Karpas-422 (cell line): ENCODE measurements around the gene PCCA. TPM values are rescaled to one million over a fixed set of nuclear protein-coding genes. Genes with fewer than 3 reads are reported as not detected.
A peak's percentile ranks its signal among the peaks of the same experiment; 100 is the strongest.

ENCODE experiments used
- DNase-seq: peaks from one replicate; pipeline ENCODE4 v3.0.0-alpha.2; 2015
- H2AFZ ChIP-seq: fragments of 200-600 bp; sonication (generic); 2 replicates; pipeline ENCODE4 v1.6.1; 2014; ENCODE audit warnings: antibody characterized with exemption, low read length, mixed read lengths
- H3K27ac ChIP-seq: fragments of 200-600 bp; sonication (generic); 2 replicates; pipeline ENCODE4 v1.5.1; 2014; ENCODE audit warnings: mild to moderate bottlenecking, low read length, moderate library complexity
- H3K27me3 ChIP-seq: fragments of 200-600 bp; sonication (generic); 2 replicates; pipeline ENCODE4 v1.6.1; 2014; ENCODE audit warnings: low read length, mixed read lengths
- H3K36me3 ChIP-seq: fragments of 200-600 bp; sonication (generic); 2 replicates; pipeline ENCODE4 v1.6.1; 2014; ENCODE audit warnings: low read length, mixed read lengths; ENCODE audit not compliant: insufficient read depth
- H3K4me1 ChIP-seq: fragments of 200-600 bp; sonication (generic); 2 replicates; pipeline ENCODE4 v1.6.1; 2014; ENCODE audit warnings: mild to moderate bottlenecking, low read length, mixed read lengths
- H3K4me2 ChIP-seq: fragments of 200-600 bp; sonication (generic); 2 replicates; pipeline ENCODE4 v1.6.1; 2014; ENCODE audit warnings: low read length, low read depth, mild to moderate bottlenecking; ENCODE audit not compliant: poor library complexity, severe bottlenecking
- H3K4me3 ChIP-seq: fragments of 200-600 bp; sonication (generic); 2 replicates; pipeline ENCODE4 v1.5.1; 2014; ENCODE audit warnings: mild to moderate bottlenecking, antibody characterized with exemption, low read length, mixed read lengths
- H3K79me2 ChIP-seq: fragments of 200-600 bp; sonication (generic); 2 replicates; pipeline ENCODE4 v1.6.1; 2014; ENCODE audit warnings: mild to moderate bottlenecking, low read length, mixed read lengths
- H3K9ac ChIP-seq: fragments of 200-600 bp; sonication (generic); 2 replicates; pipeline ENCODE4 v1.6.0; 2014; ENCODE audit warnings: low read length
- H3K9me2 ChIP-seq: fragments of 200-600 bp; sonication (generic), shearing (Covaris generic); replicated peaks from 2 replicates; pipeline ENCODE4 v1.6.0; 2014; ENCODE audit warnings: mild to moderate bottlenecking, low read length, moderate library complexity; ENCODE audit not compliant: insufficient read depth
- H3K9me3 ChIP-seq: fragments of 300-700, 200-600 bp; sonication (generic); 2 replicates; pipeline ENCODE4 v1.6.1; 2014; ENCODE audit warnings: low read length, mixed read lengths
- H4K20me1 ChIP-seq: fragments of 200-600 bp; sonication (generic); 2 replicates; pipeline ENCODE4 v1.6.1; 2014; ENCODE audit warnings: mild to moderate bottlenecking, antibody characterized with exemption, low read length, low read depth; ENCODE audit not compliant: insufficient read depth
- total RNA-seq: library from RNA; depleted of rRNA; stranded (reverse); fragments of >200 nt; shearing (Covaris generic); gene quantifications from 2 replicates; pipeline ENCODE4 v1.2.3, GENCODE V29; 2014; ENCODE audit warnings: low replicate concordance

PCCA gene
- total RNA-seq, 1 experiment from 2014 or later: 7.0 TPM

- H3K27me3 ChIP-seq: no peaks in the 10 kb centered on the region
- H3K79me2 ChIP-seq: no peaks in the 10 kb centered on the region
- no peak for DNase-seq
- no peaks in the 10 kb centered on the region for H3K36me3 ChIP-seq
- no peaks in the 10 kb centered on the region for H4K20me1 ChIP-seq
- H2AFZ ChIP-seq: no peak overlapping the region
- H3K9me2 ChIP-seq: no peaks in the 10 kb centered on the region
- H3K4me2 ChIP-seq: no peak overlapping the region
- no peaks in the 10 kb centered on the region for H3K9me3 ChIP-seq
- peaks cover 3% of the 10 kb centered on the region; the same call in 1 of the 2 replicates for H3K4me1 ChIP-seq
- H3K9ac ChIP-seq: no peak overlapping the region
- H3K4me3 ChIP-seq: no peak overlapping the region
- H3K27ac ChIP-seq: no peak overlapping the region
Observed at GRCh38 chr13:100175078-100175802, 86.3 kb downstream of the PCCA start.

- Histone ChIP-seq H3K4me2 (no peak overlapping the region), H2AFZ (no peak overlapping the region), H3K27me3 (no peaks in the 10 kb centered on the region), H4K20me1 (no peaks in the 10 kb centered on the region), H3K4me3 (no peak overlapping the region), H3K36me3 (no peaks in the 10 kb centered on the region), H3K9me3 (no peaks in the 10 kb centered on the region), H3K79me2 (no peaks in the 10 kb centered on the region), H3K4me1 (peaks cover 3% of the 10 kb centered on the region; the same call in 1 of the 2 replicates), H3K9ac (no peak overlapping the region), H3K27ac (no peak overlapping the region), H3K9me2 (no peaks in the 10 kb centered on the region)
- DNase-seq: no peak
Observed at GRCh38 chr13:100175803-100176182, 86.9 kb downstream of the PCCA start.

- peak; percentile 48 for DNase-seq
- peaks cover 3% of the 10 kb centered on the region; the same call in 1 of the 2 replicates for H3K4me1 ChIP-seq
- no peaks in the 10 kb centered on the region for H3K9me3 ChIP-seq
- H3K9ac ChIP-seq: no peak overlapping the region
- no peaks in the 10 kb centered on the region for H3K9me2 ChIP-seq
- H3K27me3 ChIP-seq: no peaks in the 10 kb centered on the region
- H3K4me2 ChIP-seq: no peak overlapping the region
- no peak overlapping the region for H2AFZ ChIP-seq
- H3K27ac ChIP-seq: no peak overlapping the region
- H3K79me2 ChIP-seq: no peaks in the 10 kb centered on the region
- H3K36me3 ChIP-seq: no peaks in the 10 kb centered on the region
- no peak overlapping the region for H3K4me3 ChIP-seq
- H4K20me1 ChIP-seq: no peaks in the 10 kb centered on the region
Observed at GRCh38 chr13:100176801-100177400, 88.0 kb downstream of the PCCA start.

- Histone ChIP-seq H3K36me3 (no peaks in the 10 kb centered on the region), H3K79me2 (no peaks in the 10 kb centered on the region), H3K9me3 (no peaks in the 10 kb centered on the region), H3K4me3 (no peak overlapping the region), H3K4me2 (no peak overlapping the region), H3K9ac (no peak overlapping the region), H3K4me1 (peaks cover 3% of the 10 kb centered on the region; the same call in 1 of the 2 replicates), H3K27me3 (no peaks in the 10 kb centered on the region), H4K20me1 (no peaks in the 10 kb centered on the region), H3K9me2 (no peaks in the 10 kb centered on the region), H3K27ac (no peak overlapping the region), H2AFZ (no peak overlapping the region)
- DNase-seq: no peak
Observed at GRCh38 chr13:100178309-100178708, 89.4 kb downstream of the PCCA start.

- Histone ChIP-seq H3K27me3 (no peaks in the 10 kb centered on the region), H3K4me1 (peaks cover 3% of the 10 kb centered on the region; the same call in 1 of the 2 replicates), H3K4me2 (no peak overlapping the region), H3K27ac (no peak overlapping the region), H3K9me2 (no peaks in the 10 kb centered on the region), H3K36me3 (no peaks in the 10 kb centered on the region), H3K9me3 (no peaks in the 10 kb centered on the region), H3K79me2 (no peaks in the 10 kb centered on the region), H3K4me3 (no peak overlapping the region), H3K9ac (no peak overlapping the region), H4K20me1 (no peaks in the 10 kb centered on the region), H2AFZ (no peak overlapping the region)
- no peak for DNase-seq
Observed at GRCh38 chr13:100179276-100179675, 90.4 kb downstream of the PCCA start.

- Histone ChIP-seq H4K20me1 (no peaks in the 10 kb centered on the region), H3K27ac (no peak overlapping the region), H3K4me1 (no peaks in the 10 kb centered on the region), H2AFZ (no peak overlapping the region), H3K79me2 (no peaks in the 10 kb centered on the region), H3K9me2 (no peaks in the 10 kb centered on the region), H3K9me3 (no peaks in the 10 kb centered on the region), H3K36me3 (no peaks in the 10 kb centered on the region), H3K9ac (no peak overlapping the region), H3K27me3 (no peaks in the 10 kb centered on the region), H3K4me2 (no peak overlapping the region), H3K4me3 (no peak overlapping the region)
- no peak for DNase-seq
Observed at GRCh38 chr13:100182900-100183490, 94.1 kb downstream of the PCCA start.

GRCh38 chr13:100184095-100184494 lies 95.2 kb downstream of the PCCA start:
- Histone ChIP-seq H3K27me3 (no peaks in the 10 kb centered on the region), H4K20me1 (no peaks in the 10 kb centered on the region), H3K36me3 (no peaks in the 10 kb centered on the region), H3K4me1 (no peaks in the 10 kb centered on the region), H2AFZ (no peak overlapping the region), H3K9ac (no peak overlapping the region), H3K9me2 (no peaks in the 10 kb centered on the region), H3K9me3 (no peaks in the 10 kb centered on the region), H3K4me2 (no peak overlapping the region), H3K27ac (no peak overlapping the region), H3K4me3 (no peak overlapping the region), H3K79me2 (no peaks in the 10 kb centered on the region)
- DNase-seq: no peak

GRCh38 chr13:100195568-100195967 lies 106.7 kb downstream of the PCCA start:
- H3K4me1 ChIP-seq: no peaks in the 10 kb centered on the region
- no peaks in the 10 kb centered on the region for H3K9me2 ChIP-seq
- DNase-seq: no peak
- no peaks in the 10 kb centered on the region for H3K27me3 ChIP-seq
- no peak overlapping the region for H3K9ac ChIP-seq
- no peak overlapping the region for H3K27ac ChIP-seq
- no peaks in the 10 kb centered on the region for H3K36me3 ChIP-seq
- no peak overlapping the region for H2AFZ ChIP-seq
- no peak overlapping the region for H3K4me3 ChIP-seq
- no peak overlapping the region for H3K4me2 ChIP-seq
- no peaks in the 10 kb centered on the region for H3K79me2 ChIP-seq
- H4K20me1 ChIP-seq: no peaks in the 10 kb centered on the region
- no peaks in the 10 kb centered on the region for H3K9me3 ChIP-seq
